ENCODE measurements around the gene FGF18.

Gene FGF18

GRCh38 chr5:171386861-171387344, 32.5 kb upstream of the FGF18 start:
- no peak for TF ChIP-seq CTCF (IDR thresholded peaks at IDR 0.05)
- DNase-seq (ENCODE audit: low spot score), result no peak
- peak overlapping the region; percentile 93 for H3K4me3 ChIP-seq
- H3K27ac ChIP-seq, result peak overlapping the region; percentile 89 to 93

GRCh38 chr5:171387345-171387969, 32.0 kb upstream of the FGF18 start, which contains the start of gene NPM1:
NPM1 (plus strand) TSS chr5:171387849; CDS start chr5:171387949, 100 bp downstream.
- Histone ChIP-seq H3K27ac (peak within 1 kb of the TSS; percentile 89 to 93), H3K4me3 (peak within 1 kb of the TSS; percentile 93)
- peak; percentile 96 for DNase-seq (ENCODE audit: low spot score)
- no peak for TF ChIP-seq CTCF (IDR thresholded peaks at IDR 0.05)

- Histone ChIP-seq H3K4me3 (peak overlapping the region; percentile 93), H3K27ac (peak overlapping the region; percentile 89 to 93)
- TF ChIP-seq CTCF (IDR thresholded peaks at IDR 0.05), result no peak
- DNase-seq (ENCODE audit: low spot score), result peak; percentile 83
These were observed 31.3 kb upstream of the FGF18 start for GRCh38 chr5:171387970-171388815.

GRCh38 chr5:171388816-171389168, 30.7 kb upstream of the FGF18 start:
- no peak for TF ChIP-seq CTCF (IDR thresholded peaks at IDR 0.05)
- peak overlapping the region; percentile 93 for H3K4me3 ChIP-seq
- H3K27ac ChIP-seq, result no peak overlapping the region
- DNase-seq (ENCODE audit: low spot score), result no peak

GRCh38 chr5:171390883-171391677, 28.4 kb upstream of the FGF18 start:
- TF ChIP-seq CTCF (IDR thresholded peaks at IDR 0.05), result no peak
- no peak overlapping the region for H3K27ac ChIP-seq
- H3K4me3 ChIP-seq, result no peak overlapping the region
- no peak for DNase-seq (ENCODE audit: low spot score)

- no peak for DNase-seq (ENCODE audit: low spot score)
- TF ChIP-seq CTCF (IDR thresholded peaks at IDR 0.05), result no peak
- no peak overlapping the region for H3K27ac ChIP-seq
These were observed 27.4 kb upstream of the FGF18 start for GRCh38 chr5:171391996-171392577.

More at GRCh38 chr5:171391996-171392577, 27.4 kb upstream of the FGF18 start:
- H3K4me3 ChIP-seq, result no peak overlapping the region

Measured in coronary artery (tissue), 2 donors.